GM12875 (cell line): ENCODE data around the gene CHI3L2.

Source experiments
- H3K4me3 ChIP-seq: one replicate; pipeline ENCODE4 v1.5.1; 2011; ENCODE audit warnings: low read depth, low read length, control low read depth
- TF ChIP-seq, protein P1 (sequence below): IDR thresholded peaks from 2 replicates; pipeline ENCODE4 v1.5.1; 2011; ENCODE audit warnings: low read depth, mild to moderate bottlenecking, control low read depth, inconsistent platforms, low read length, moderate library complexity, borderline replicate concordance; ENCODE audit not compliant: insufficient read depth

Gene CHI3L2

DNA sequence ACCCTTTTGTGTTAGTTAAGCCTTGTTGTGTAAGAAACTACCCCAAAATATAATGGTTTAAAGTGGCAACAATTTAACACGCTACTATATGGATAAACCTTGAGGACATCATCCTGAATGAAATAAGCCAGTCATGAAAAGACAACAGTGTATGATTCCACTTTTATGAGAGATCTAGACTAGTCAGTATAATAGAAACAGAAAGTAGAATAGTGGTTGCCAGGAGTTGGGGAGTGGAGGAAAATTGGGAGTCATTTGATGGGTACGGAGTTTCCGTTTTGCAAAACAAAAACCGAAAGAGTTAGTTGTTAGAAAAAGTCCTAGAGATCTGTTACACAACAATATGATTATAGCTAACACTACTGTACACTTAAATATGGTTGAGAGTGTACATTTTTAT is 47.1 kb downstream of the CHI3L2 start:
- TF ChIP-seq, protein P1, sequence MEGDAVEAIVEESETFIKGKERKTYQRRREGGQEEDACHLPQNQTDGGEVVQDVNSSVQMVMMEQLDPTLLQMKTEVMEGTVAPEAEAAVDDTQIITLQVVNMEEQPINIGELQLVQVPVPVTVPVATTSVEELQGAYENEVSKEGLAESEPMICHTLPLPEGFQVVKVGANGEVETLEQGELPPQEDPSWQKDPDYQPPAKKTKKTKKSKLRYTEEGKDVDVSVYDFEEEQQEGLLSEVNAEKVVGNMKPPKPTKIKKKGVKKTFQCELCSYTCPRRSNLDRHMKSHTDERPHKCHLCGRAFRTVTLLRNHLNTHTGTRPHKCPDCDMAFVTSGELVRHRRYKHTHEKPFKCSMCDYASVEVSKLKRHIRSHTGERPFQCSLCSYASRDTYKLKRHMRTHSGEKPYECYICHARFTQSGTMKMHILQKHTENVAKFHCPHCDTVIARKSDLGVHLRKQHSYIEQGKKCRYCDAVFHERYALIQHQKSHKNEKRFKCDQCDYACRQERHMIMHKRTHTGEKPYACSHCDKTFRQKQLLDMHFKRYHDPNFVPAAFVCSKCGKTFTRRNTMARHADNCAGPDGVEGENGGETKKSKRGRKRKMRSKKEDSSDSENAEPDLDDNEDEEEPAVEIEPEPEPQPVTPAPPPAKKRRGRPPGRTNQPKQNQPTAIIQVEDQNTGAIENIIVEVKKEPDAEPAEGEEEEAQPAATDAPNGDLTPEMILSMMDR: no peak
- H3K4me3 ChIP-seq: no peak overlapping the region

DNA sequence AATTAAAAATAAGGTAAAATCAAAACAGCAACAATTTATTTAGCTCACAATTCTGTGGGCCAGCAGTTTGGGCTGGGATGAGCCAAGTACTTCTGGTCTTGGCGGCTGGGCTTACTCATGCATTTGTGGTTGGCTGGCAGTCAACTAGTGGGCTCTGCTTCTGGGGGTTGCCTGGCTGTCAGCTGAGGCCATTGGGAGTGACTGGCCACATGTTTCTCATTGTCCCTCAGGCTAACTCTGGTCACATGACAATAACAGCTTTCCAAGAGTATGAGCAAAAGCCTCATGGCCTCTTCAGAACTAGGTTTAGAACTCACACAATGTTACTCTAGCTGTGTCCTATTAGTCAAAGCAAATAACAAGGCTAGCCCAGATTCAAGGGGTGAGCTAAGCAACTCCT is 47.6 kb downstream of the CHI3L2 start:
- TF ChIP-seq, protein P1: no peak

DNA sequence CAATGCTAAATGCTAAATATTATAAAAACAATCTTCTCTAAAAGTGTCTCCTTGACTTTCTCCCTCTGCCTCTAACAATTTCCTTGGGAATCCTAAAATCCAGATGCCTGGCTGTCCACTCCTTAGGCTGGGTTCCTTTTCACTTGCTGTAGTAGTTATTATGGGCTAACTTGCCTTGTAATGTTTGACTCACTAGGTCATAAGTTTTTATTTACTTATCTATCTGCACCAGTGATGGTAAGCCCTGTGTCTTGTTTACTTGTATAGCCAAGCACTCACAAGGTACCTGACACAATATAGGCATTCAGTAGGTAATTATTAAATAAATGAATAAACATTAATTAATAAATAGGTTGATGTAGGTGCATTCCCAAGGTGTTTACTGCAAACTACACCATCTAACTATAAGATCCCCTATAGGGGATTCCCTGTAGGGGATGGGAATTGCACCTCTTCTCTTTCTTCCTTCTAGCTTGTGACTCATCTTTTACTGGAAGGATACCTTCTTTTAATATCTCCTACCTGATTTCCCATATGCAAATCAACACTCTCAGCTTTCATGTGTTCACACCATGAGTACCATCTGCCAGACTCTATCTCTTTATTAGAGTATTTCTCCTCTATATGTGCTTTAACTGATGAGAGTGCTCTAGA is 48.4 kb downstream of the CHI3L2 start:
- TF ChIP-seq, protein P1: no peak
- H3K4me3 ChIP-seq: no peak overlapping the region

More for the DNA sequence above, 47.6 kb downstream of the CHI3L2 start:
- H3K4me3 ChIP-seq: no peak overlapping the region

DNA sequence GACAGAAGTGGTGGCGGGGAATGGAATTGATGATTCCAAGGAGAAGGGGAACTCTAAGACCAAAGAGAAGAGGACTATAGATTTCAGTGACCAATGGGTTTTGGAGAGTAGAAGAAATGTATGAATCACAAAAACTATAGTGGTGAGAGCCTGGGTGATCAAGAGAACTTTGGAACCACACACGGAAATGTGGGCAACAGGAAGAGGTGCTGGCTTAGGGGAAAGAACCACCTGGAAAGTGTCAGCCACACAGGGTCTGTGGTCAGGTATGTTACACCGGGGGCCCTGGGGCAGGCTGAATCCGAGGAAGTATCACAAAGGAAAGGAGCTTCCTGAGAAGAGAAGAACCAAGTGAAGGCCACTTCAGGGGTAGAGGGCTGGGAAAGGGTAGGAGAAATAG is 51.6 kb downstream of the CHI3L2 start:
- H3K4me3 ChIP-seq: no peak overlapping the region
- TF ChIP-seq, protein P1: no peak

DNA sequence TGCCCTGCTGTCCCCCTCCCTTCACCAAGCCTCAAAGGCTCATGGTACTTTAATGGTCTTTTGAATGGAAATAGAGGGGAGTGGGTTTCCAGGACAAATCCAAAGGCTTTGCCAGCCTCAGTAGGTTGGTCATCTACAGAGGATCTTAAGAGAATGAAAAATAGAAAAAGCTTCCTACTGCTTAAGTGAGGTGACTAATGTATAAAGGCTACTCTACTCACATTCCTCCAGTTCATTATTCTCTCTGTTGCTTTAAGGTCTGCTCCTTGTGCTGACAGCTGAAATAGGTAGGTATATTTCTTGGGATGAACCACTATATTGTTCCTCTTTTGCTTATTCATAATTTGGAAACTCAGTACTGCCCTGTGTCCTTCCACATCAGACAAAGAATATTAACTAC is 52.8 kb downstream of the CHI3L2 start:
- TF ChIP-seq, protein P1: no peak
- no peak overlapping the region for H3K4me3 ChIP-seq

DNA sequence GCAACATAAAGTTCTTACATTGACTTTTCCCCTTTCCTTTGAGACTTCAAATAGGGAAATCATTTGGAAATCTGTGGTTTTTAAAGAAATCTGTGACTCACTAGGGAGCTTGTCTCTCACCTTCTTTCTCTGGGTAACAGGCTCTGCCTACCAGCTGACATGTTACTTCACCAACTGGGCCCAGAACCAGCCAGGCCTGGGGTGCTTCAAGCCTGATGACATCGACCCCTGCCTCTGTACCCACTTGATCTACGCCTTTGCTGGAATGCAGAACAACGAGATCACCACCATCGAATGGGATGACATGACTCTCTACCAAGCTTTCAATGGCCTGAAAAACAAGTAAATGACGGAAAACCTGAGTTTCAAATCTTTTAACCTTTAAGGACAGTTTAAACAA is 53.9 kb downstream of the CHI3L2 start:
- TF ChIP-seq, protein P1: no peak
- H3K4me3 ChIP-seq: no peak overlapping the region

DNA sequence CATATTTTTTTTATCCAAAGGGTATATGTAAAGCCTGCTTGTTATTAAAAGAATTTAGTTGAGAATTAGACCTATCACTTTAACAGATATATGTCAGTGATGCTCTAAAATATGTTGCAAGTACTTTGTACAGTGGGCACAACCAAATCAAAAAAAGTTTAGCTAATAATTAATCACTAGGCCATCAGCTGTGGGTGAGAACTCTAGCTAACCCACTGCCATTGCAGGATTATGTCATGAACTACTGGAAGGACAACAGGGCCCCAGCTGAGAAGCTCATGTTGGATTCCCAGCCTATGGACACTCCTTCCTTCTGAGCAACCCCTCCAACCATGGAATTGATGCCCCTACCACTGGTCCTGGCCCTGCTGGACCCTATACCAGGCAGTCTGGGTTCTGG is 56.3 kb downstream of the CHI3L2 start:
- TF ChIP-seq, protein P1: no peak
- no peak overlapping the region for H3K4me3 ChIP-seq
